HG02981 (cell line): ENCODE data around the gene MGAT5.

ENCODE experiments used
- ATAC-seq: cut with Tn5 transposase; IDR thresholded peaks from one replicate; pipeline ENCODE4 v1.9.1; 2021; ENCODE audit warnings: mild to moderate bottlenecking, moderate library complexity; ENCODE audit not compliant: unreplicated experiment

MGAT5 gene, protein sequence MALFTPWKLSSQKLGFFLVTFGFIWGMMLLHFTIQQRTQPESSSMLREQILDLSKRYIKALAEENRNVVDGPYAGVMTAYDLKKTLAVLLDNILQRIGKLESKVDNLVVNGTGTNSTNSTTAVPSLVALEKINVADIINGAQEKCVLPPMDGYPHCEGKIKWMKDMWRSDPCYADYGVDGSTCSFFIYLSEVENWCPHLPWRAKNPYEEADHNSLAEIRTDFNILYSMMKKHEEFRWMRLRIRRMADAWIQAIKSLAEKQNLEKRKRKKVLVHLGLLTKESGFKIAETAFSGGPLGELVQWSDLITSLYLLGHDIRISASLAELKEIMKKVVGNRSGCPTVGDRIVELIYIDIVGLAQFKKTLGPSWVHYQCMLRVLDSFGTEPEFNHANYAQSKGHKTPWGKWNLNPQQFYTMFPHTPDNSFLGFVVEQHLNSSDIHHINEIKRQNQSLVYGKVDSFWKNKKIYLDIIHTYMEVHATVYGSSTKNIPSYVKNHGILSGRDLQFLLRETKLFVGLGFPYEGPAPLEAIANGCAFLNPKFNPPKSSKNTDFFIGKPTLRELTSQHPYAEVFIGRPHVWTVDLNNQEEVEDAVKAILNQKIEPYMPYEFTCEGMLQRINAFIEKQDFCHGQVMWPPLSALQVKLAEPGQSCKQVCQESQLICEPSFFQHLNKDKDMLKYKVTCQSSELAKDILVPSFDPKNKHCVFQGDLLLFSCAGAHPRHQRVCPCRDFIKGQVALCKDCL

DNA sequence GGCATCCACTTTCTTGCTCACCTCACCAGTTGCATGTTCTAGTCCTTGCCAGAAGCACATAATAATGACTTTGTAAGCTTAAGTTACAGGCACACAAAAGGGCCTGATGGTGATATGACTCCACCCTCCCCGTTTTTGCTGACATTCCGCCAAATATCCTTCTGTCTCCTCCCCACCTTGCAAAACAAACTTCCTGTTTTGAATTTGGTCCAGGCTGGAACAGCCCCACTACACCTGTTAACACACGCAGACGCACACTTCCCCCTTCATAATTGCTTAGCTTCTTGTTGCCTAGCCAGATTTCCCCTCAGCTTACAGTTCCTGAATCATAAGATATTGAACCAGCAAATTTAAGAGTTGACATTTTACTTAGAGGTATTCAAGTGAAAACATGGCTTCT lies at the start of gene MGAT5:
Gene MGAT5, plus strand, starts transcription at position 269 of the 400 bp plus-strand sequence. CDS start 332 bp downstream, outside the sequence.
- no peak for ATAC-seq

DNA sequence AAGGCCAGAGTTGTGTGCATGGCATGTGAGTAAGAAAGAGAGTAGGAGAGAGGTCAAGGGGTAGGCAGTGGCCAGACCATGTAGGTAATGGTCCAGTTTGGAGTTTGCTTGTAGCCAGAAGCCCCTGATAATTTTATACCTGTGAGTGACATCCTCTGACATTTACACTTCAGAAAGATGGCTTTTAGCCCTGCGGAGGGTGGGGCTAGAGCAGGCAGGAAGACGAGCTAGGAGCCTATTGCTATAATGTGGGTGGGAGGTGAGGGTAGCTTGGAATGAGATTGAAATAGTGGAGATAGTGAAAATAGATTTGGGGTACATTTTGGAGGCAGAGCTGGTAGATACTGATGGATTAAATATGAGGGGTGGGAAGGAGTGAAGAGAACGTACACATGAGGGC lies 48.8 kb upstream of the MGAT5 start:
- no peak for ATAC-seq

DNA sequence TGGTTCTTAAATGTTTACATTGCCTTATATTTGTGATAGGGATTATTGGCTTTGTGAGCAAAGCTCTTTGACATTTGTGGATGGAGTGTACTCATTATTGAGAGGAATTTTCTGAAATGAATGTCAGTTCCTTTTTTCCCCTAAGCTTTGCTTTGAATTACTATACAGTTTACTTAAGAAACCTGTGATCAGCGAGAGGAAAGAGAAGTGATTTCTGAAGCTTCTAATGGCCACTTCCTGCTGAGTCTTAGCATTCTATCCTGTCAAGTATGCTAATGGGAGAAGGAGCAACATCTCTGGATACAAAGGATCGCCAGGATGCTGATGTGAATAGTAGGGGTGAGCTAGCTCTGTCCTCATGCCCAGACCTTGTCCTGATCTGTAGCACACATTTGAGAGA lies 47.8 kb upstream of the MGAT5 start:
- no peak for ATAC-seq

DNA sequence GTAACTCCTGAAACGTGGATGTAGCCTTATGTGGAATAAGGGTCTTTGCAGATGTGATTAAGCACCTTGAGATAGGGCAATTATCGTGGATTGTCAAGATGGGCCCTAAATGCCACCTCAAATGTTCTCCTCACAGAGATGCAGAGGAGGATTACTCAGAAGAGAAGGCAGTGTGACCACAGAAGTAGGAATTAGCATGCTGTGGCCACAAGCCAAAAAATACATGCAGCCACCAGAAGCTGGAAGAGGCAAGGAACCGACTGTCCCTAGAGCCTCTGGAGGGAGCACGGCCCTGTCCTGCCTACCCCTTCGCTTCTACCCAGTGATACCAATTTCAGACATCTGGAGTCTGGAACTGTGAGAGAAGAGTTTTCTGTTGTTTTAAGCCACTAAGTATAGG lies 47.3 kb upstream of the MGAT5 start:
- ATAC-seq = no peak

DNA sequence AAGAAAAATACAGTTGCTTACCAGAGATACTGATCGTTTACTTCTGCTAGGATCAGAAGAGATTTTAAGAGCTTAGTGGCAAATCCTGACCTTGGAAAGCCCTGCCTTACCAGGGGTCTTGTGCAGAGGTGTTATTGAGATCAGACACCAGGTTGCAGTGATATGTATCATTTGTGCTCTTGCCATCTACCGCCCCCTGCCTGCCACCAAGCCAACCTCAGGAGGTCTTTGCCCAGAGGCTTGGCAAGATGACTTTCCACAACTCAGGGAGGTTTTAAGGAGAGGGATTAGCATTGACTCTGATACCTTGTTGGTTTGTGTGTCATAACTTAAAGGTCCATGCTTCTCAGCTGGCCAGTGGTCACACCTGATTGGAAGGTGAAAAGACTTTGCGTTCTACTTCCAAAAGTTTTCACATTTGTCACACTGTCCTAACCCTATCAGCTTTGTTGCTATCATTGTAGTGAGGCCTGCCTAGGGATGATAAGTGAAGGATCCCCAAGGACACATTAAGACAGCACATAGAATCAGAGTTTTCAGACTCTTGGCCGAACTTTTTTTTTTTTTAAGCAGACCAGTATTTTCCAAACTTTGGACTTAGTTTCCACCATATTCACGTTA lies 46.2 kb upstream of the MGAT5 start:
- peak; percentile 77 for ATAC-seq

DNA sequence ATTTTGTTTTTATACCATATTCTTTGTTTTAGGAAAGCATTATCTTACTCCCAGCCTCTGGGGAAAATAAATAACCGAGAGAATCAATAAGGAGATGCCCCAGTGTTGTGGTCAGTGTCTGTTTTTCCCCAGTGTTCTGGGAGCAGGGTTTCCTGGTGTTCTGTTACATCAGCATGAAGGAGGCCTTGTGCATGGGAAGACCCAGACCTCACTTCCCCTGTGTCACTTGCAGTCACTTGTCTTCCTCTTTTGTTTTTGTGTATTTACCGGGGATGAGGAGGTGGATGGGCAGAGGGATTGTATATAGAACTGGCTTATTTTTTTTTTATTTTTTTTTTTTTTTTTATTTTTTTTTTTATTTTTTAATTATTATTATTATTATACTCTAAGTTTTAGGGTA lies 45.0 kb upstream of the MGAT5 start:
- no peak for ATAC-seq

DNA sequence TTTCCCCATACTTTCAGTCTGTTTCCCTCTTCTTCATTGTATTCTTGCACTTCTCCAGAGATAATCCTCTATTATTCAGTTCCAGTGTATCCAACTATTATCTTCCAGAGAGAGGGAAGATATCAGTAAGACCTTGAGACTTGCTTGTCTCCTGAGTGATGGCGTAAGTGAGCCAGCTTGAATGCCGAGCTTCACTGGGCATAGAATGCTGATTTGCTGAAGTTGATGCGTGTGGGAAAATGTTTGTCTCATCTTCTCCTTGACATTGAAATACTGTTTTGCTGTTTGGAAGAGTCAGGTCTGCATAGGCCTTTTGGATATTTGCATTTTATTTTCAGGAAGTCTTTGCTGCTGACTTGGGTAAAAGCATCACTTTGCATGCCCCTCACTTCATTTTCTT lies 41.1 kb upstream of the MGAT5 start:
- ATAC-seq = no peak

DNA sequence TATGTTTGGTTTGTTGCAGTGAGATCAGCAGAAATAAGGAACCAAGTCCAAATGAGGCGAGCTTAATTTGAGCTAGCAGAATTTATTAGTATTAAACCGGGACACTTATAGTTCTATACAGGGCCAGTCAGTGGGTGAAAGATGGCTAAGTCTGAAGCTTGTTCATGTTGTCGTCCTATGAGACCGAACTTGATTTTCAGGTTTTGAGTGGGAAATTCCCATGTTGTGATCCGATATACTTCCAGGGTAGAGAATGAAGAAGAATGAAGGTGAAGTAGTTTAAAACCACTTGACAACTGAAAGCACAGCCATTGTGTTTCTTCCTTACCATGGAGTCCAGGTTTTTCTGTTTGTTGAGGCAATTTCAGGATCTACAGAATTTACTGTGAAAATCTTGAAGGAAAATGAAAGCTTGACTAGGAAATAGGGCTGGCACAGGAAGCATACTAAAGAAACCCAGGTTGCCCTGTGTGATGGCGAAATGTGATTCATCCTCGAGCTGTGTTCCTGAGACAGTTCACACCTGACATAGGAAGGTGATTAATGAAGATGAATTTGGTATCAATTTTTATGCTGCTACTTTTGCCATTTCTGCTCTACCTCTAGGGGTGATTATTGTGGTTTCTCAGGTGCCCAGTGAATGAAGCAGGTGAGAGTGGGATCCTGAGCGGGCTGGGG lies 37.6 kb upstream of the MGAT5 start:
- ATAC-seq = no peak

DNA sequence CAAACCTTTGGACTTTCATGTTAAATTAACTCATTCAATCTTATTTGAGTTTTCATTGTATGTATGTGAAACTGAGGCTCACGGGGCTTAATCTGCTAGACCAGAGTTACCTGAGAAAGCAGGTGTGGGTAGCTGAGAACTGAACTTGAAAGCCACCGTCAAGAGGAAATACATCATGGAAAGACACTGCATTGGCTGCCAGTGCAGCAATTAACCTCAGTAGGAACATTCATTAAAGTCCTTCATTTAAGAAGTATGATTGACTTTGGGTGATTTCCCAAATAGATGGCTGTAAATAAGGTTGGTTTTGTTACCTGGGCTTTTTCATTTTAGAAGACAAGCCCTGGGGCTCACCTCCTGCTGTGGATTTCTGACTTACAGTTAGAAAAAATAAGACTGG lies 36.5 kb upstream of the MGAT5 start:
- ATAC-seq = no peak

DNA sequence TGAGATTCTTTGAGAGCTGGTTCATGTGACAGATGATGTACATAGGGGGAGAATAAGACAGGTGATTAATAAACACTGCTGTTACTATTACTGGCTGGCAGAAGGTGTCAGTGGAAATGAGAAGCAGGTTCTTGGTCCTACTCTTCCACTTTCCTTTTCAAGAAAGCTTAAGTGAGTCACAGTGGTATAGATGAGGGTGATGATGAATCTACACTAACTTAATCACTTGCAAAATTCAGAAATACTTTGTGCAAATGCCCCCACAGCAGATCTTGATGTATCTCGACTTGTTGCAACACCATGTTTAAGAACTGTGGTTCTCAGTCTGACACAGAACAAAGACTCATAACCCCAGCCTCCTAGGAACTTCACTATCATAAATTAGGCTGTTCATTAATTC lies 35.9 kb upstream of the MGAT5 start:
- ATAC-seq = peak; percentile 83

DNA sequence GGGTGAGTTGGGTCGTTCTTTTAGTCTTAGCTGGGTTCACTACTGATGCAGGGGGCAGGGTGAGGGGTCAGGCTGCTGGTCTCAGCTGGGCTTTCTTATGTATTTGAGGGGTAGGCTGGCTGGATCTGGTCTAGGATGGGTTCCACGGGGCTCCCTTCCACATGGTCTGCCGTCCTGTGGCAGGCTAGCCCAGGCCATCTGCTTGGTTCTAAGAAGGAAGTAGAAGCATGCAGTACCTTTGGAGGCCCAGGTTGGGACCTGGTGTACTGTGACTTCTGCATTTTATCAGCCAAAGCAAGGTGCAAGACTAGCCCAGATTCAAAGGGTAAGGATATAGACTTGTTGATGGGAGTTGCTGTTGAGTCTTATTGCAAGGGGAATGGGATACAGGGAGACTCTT lies 35.5 kb upstream of the MGAT5 start:
- peak; percentile 32 for ATAC-seq

DNA sequence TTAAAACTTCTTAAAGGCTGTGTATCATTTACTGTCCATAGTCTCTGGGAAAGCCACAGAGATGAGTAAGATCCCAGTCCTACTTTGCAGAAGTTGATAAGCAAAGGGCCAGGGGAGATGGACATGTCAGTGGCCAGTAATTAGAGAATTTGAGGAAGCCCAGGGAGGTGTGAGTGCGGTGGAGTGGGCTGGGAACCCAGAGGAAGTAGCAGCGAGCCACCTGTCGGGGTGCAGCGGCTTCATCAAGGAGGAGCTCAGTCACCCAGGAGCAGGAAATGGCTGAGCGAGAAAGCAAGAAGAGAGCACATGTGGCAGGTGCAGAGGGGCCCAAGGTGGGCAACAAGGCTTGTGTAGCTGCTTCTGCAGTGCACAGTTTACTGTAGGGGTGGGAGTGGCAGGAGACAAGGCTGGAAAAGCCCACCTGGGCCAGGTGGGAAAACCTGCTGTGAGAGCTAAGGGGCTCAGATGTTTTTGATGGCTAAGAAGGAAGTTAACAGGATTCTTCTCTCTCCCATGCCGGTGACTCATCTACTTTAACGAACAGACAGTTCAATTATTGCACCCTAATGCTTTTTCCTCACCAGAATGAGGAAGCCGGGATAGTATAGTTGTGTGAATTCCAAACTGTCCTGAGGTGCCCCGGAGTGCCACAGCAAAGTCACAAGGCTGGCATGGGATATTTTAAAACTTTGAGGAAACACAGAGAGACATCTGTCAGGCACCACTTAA lies 34.8 kb upstream of the MGAT5 start:
- ATAC-seq = no peak

DNA sequence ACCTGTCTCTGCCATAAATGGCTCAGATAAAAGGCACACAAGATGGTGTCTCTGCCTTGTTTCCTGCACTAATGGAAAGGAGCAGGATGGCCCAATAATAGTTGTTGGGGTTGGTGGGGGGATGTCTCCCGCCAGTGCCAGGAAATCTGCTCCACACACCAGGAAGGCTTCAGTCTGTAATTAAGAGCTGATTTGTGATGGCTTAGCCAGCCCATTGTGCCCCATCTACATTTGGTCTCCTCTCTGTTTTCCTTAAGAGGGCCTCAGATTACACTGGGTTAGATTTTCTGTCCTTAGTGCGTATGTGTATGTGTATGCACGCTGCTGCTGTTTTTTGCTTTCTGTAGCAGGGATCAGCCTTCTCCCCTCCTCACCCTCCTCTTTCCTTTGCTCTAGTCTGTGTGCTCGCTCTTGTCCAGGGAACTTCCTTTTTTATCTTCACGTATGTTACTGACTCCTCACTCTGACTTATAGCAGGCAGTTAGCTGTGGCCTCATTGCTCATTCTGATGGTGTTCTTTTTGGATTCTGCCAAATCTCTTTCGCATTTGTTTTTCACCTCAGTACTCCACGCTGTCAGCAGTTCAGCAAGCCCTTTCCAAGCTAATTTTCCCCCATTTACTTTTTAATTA lies 33.4 kb upstream of the MGAT5 start:
- no peak for ATAC-seq

DNA sequence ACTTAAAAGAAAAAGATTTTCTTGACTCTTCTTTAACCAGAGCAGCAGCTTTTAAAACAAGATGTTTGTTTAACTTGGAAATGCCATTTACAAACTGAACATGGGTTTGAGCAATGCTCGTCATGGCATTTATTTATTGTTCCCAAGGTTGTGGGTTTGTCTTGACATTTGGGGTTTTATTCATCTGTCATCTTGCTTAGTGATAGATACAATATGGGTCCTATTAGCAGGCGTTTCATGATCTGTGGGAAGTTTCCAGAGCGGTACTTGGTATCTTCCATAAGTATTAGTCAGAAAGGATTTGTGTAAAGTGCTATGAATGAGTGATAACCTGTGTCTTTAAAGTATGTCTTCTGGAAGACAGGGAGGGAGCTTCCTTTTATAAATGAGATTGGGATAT lies 29.9 kb upstream of the MGAT5 start:
- no peak for ATAC-seq

DNA sequence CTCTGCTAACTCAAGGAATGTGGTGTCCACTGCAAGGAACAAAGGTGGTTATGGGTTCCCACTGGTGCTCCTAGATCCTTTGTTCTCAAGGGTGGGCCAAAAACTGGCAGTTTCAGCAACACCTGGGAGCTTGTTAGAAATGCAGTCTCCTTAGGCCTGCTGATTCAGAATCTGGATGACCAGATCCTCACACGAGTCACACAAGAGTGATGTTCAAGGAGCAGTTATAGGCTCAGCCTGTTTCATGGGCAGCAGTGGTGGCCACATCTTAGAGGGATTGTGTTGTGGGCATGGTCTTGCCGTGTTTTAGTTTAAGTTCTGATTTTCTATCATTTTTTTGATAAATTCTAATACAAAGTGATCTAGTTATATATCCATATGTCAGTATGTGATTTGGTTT lies 28.7 kb upstream of the MGAT5 start:
- ATAC-seq = no peak

DNA sequence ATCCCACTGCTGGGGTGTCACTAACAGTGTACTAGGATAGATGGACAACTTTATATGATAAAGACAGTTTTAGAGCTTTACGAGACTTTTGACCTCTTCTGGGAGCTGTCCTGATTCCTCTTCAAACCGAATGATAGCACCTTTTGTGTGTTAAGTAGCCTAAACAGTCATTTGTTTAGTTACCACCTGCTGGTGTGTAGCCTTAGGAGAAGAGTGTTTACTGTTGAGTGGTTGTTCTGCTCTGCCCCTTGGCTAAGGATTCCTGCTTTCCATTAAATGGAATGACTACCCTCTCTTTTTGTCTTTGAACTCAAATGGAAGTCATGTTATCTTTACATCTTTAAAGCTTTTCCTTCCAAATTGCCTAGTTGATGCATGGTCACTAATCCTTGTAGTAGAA lies 28.0 kb upstream of the MGAT5 start:
- no peak for ATAC-seq

DNA sequence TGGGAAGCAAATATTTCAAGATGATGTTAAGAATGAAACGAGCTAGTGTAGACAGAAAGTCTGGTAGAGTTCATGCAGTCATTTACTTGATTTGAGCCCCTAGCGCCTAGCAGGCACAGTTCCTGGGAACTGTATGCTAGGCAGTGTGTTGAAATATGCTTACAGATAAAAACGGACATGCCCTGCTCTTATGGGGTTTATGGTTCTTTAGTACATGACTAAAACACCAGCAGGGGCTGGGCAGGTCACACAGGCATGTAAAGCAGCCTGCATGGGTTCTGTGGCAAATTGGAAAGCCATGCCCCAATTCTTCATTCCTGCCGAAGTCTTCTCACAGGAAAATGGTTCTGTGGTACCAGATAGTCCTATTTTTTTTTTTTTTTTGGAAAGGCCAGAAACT lies 27.3 kb upstream of the MGAT5 start:
- ATAC-seq = no peak

DNA sequence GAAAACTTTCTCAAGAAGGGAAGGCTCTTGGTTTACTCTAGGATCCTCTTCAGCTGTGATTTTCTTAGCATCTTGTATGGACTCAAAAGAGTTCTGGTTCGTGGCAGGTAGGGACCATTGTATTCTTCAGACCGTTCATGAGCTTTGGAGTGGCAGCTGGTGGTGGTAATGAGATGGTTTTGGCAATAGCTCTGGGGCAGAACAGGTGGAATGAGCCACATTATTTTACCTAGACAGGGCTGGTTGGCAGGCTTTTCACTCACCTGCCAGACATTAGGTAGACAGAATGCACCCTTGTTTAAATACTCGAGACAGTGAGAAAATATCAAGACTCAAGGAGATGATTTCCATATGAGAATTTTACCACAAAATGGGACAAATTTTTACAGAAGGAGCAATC lies 26.2 kb upstream of the MGAT5 start:
- ATAC-seq = no peak

DNA sequence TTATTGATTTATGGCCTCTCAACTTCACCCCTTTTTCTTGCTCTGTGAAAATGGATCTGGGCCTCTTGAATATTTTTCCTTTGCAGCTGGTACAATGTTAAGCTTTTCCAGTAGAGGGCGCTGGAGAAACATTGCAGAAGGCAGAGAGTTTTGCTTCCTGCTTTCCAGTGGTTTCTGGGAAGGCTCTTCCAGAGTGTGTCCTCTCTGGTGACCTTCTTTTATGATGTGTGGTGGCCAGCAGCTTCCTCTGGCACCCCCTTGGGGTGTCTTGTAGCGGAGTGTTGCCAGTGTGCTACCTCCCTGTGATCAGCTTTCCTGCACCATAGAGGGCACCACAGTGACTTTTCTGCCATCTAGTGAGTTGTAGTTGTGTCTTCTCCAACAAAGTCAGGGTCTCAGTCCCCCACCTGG lies 25.4 kb upstream of the MGAT5 start:
- ATAC-seq = no peak

DNA sequence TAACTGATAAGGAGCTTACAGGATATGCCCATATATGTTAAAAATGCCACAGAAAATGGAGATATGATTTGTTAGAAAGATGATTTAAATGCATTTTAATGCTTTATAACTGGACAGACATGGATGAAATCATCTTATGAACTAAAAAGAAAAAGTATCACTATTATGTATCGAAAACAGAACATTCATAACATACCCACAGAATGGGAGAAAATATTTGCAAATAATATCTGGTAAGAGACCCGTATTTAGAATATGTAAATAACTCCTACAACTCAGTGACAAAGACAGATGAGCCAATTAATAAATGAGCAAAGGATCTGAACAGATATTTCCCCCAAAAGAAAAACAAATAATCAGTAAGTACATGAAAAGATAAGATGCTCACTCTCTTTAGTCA lies 24.3 kb upstream of the MGAT5 start:
- no peak for ATAC-seq
